Neuronal stem cell (in vitro differentiated cells): ENCODE measurements around the gene C19orf47. TPM values are rescaled to one million over a fixed set of nuclear protein-coding genes. Genes with fewer than 3 reads are reported as not detected.

Experiments used
- DNase-seq: peaks from one replicate; pipeline ENCODE4 v3.0.0-alpha.2; 2013; ENCODE audit warnings: low spot score
- H2AFZ ChIP-seq: one replicate; pipeline ENCODE4 v1.6.1; 2013; ENCODE audit warnings: mild to moderate bottlenecking, low read length, inconsistent platforms
- H2AK5ac ChIP-seq: 2 replicates; pipeline ENCODE4 v1.6.1; 2013; ENCODE audit warnings: low read depth, mild to moderate bottlenecking, inconsistent platforms, low read length, moderate library complexity, mixed read lengths
- H2BK120ac ChIP-seq: 2 replicates; pipeline ENCODE4 v1.6.1; 2013; ENCODE audit warnings: low read depth, mild to moderate bottlenecking, inconsistent platforms, low read length, moderate library complexity, mixed read lengths
- H2BK12ac ChIP-seq: one replicate; pipeline ENCODE4 v1.6.1; 2013; ENCODE audit warnings: low read length, inconsistent platforms
- H2BK15ac ChIP-seq: 2 replicates; pipeline ENCODE4 v1.6.1; 2013; ENCODE audit warnings: mild to moderate bottlenecking, low read length, inconsistent platforms, mixed read lengths
- H2BK5ac ChIP-seq: one replicate; pipeline ENCODE4 v1.6.1; 2013; ENCODE audit warnings: inconsistent platforms, mild to moderate bottlenecking, low read length, moderate library complexity
- H3K14ac ChIP-seq: one replicate; pipeline ENCODE4 v1.6.1; 2013; ENCODE audit warnings: low read length, inconsistent platforms
- H3K18ac ChIP-seq: 2 replicates; pipeline ENCODE4 v1.6.1; 2013; ENCODE audit warnings: low read length, inconsistent platforms
- H3K23ac ChIP-seq: 2 replicates; pipeline ENCODE4 v1.6.1; 2013; ENCODE audit warnings: low read depth, mild to moderate bottlenecking, mixed read lengths, low read length, inconsistent platforms; ENCODE audit not compliant: poor library complexity
- H3K27ac ChIP-seq: replicated peaks from 3 replicates; pipeline ENCODE4 v1.5.1; 2013; ENCODE audit warnings: low read length, inconsistent platforms
- H3K27me3 ChIP-seq, 3 experiments: 2 replicates each; pipeline ENCODE4 v1.6.1; 2013; ENCODE audit warnings: low read length in 3 of 3, mild to moderate bottlenecking in 2 of 3, inconsistent platforms in 1 of 3, low read depth in 1 of 3, mixed read lengths in 1 of 3, moderate library complexity in 1 of 3; ENCODE audit not compliant: control insufficient read depth in 3 of 3, insufficient read depth in 3 of 3
- H3K36me3 ChIP-seq, 2 donors: replicated peaks in 1 of 2; 2 replicates each; pipeline ENCODE4 v1.6.1; 2013; ENCODE audit warnings: low read length in 2 of 2; ENCODE audit not compliant: control insufficient read depth in 2 of 2, insufficient read depth in 2 of 2
- H3K4ac ChIP-seq: 2 replicates; pipeline ENCODE4 v1.6.1; 2013; ENCODE audit warnings: inconsistent platforms, mild to moderate bottlenecking, low read length, moderate library complexity
- H3K4me1 ChIP-seq, 2 donors: 1 replicate in 1 of 2; 2 replicates in 1 of 2; pipeline ENCODE4 v1.6.1; 2013; ENCODE audit warnings: low read length in 2 of 2, low read depth in 1 of 2; ENCODE audit not compliant: control insufficient read depth in 2 of 2, insufficient read depth in 1 of 2
- H3K4me2 ChIP-seq: one replicate; pipeline ENCODE4 v1.6.1; 2013; ENCODE audit warnings: mild to moderate bottlenecking, low read length, inconsistent platforms; ENCODE audit not compliant: insufficient read depth, poor library complexity, severe bottlenecking
- H3K4me3 ChIP-seq, 2 donors: 2 replicates each; pipeline ENCODE4 v1.5.1; 2013; ENCODE audit warnings: low read length in 2 of 2, mild to moderate bottlenecking in 2 of 2, inconsistent platforms in 1 of 2, moderate library complexity in 1 of 2
- H3K79me1 ChIP-seq: one replicate; pipeline ENCODE4 v1.6.1; 2013; ENCODE audit warnings: low read depth, mild to moderate bottlenecking, inconsistent platforms, low read length, moderate library complexity
- H3K9ac ChIP-seq: one replicate; pipeline ENCODE4 v1.6.1; 2013; ENCODE audit warnings: mild to moderate bottlenecking, low read depth, low read length, inconsistent platforms; ENCODE audit not compliant: poor library complexity
- H3K9me3 ChIP-seq, 2 donors: replicated peaks in 1 of 2; 2 replicates each; pipeline versions ENCODE3 to v1.6.1; 2013; ENCODE audit warnings: low read length in 2 of 2, mild to moderate bottlenecking in 2 of 2, inconsistent platforms in 1 of 2, low read depth in 1 of 2, mixed read lengths in 1 of 2, moderate library complexity in 1 of 2; ENCODE audit not compliant: control insufficient read depth in 2 of 2, insufficient read depth in 1 of 2
- H4K8ac ChIP-seq: one replicate; pipeline ENCODE4 v1.6.1; 2013; ENCODE audit warnings: low read depth, mild to moderate bottlenecking, inconsistent platforms, low read length, moderate library complexity
- H4K91ac ChIP-seq: one replicate; pipeline ENCODE4 v1.6.1; 2013; ENCODE audit warnings: low read length, low read depth, mild to moderate bottlenecking, inconsistent platforms; ENCODE audit not compliant: poor library complexity
- WGBS, 2 donors: extraction: QIAGEN DNeasy Blood & Tissue Kit; methylation state at CpG; one replicate each; pipeline ENCODE4 v1.1.7; 2013; ENCODE audit warnings: missing lambda C conversion rate in 2 of 2, mixed read lengths in 1 of 2; ENCODE audit not compliant: insufficient read length in 2 of 2, insufficient replicate concordance in 1 of 2; ENCODE audit errors: extremely low coverage in 2 of 2; 5-methylcytosine and 5-hydroxymethylcytosine counted together
- small RNA-seq: library from polyadenylated mRNA; stranded (forward); fragments of <200 nt; extraction: miRNeasy Mini kit (QIAGEN cat#:217004); gene quantifications from one replicate; pipeline ENCODE3, GENCODE V24; 2013; ENCODE audit not compliant: insufficient read depth

C19orf47 gene

GRCh38 chr19:40272261-40272660 lies 75.9 kb downstream of the C19orf47 start:
- H2BK12ac ChIP-seq = no peak overlapping the region
- H4K8ac ChIP-seq = no peak overlapping the region
- no peak overlapping the region for H2BK15ac ChIP-seq
- no peaks in the 10 kb centered on the region for H3K9me3 ChIP-seq
- no peak overlapping the region for H3K4me3 ChIP-seq
- peaks cover 7% of the 10 kb centered on the region in 2 donors for H3K4me1 ChIP-seq
- H2BK120ac ChIP-seq = no peak overlapping the region
- DNase-seq = no peak
- H3K9ac ChIP-seq = no peak overlapping the region
- peaks cover 20% of the 10 kb centered on the region for H3K79me1 ChIP-seq
- WGBS, 2 donors = no CpG with 5 or more reads among the region's 14 CpGs
- peaks cover 1 to 31% of the 10 kb centered on the region in 2 donors for H3K36me3 ChIP-seq
- H2AFZ ChIP-seq = no peak overlapping the region
- no peak overlapping the region for H3K4me2 ChIP-seq
- H3K23ac ChIP-seq = peak overlapping the region; percentile 1
- no peak overlapping the region for H2AK5ac ChIP-seq
- H3K27me3 ChIP-seq = no peaks in the 10 kb centered on the region
- H3K14ac ChIP-seq = no peak overlapping the region
- no peak overlapping the region for H4K91ac ChIP-seq
- H2BK5ac ChIP-seq = no peak overlapping the region
- H3K27ac ChIP-seq = no peak overlapping the region
- no peak overlapping the region for H3K18ac ChIP-seq
- no peak overlapping the region for H3K4ac ChIP-seq

- Histone ChIP-seq H3K18ac (no peak overlapping the region), H3K4me3 (no peak overlapping the region), H3K27ac (no peak overlapping the region), H2AFZ (no peak overlapping the region), H2BK12ac (no peak overlapping the region), H4K8ac (no peak overlapping the region), H3K79me1 (peaks cover 21% of the 10 kb centered on the region), H2BK15ac (no peak overlapping the region), H3K27me3 (no peaks in the 10 kb centered on the region), H2BK120ac (no peak overlapping the region), H3K9me3 (no peaks in the 10 kb centered on the region), H2BK5ac (no peak overlapping the region), H3K4me1 (peaks cover 7% of the 10 kb centered on the region in 2 donors), H3K4me2 (no peak overlapping the region), H3K36me3 (peaks cover 1 to 32% of the 10 kb centered on the region in 2 donors), H2AK5ac (no peak overlapping the region), H3K4ac (no peak overlapping the region), H4K91ac (no peak overlapping the region), H3K23ac (no peak overlapping the region), H3K14ac (no peak overlapping the region), H3K9ac (no peak overlapping the region)
- WGBS, 2 donors = no CpG with 5 or more reads among the region's 4 CpGs
- DNase-seq = no peak
Observed at GRCh38 chr19:40271706-40272105, 76.5 kb downstream of the C19orf47 start.

- DNase-seq = no peak
- Histone ChIP-seq H3K27ac (no peak overlapping the region), H3K27me3 (no peaks in the 10 kb centered on the region), H3K14ac (no peak overlapping the region), H3K36me3 (peaks cover 1 to 32% of the 10 kb centered on the region in 2 donors), H2BK12ac (no peak overlapping the region), H2BK15ac (no peak overlapping the region), H4K8ac (no peak overlapping the region), H2AFZ (no peak overlapping the region), H3K18ac (no peak overlapping the region), H2BK5ac (no peak overlapping the region), H3K4me3 (no peak overlapping the region), H3K4me2 (no peak overlapping the region), H2AK5ac (no peak overlapping the region), H3K4me1 (peaks cover 7% of the 10 kb centered on the region in 2 donors), H3K9me3 (no peaks in the 10 kb centered on the region), H3K4ac (no peak overlapping the region), H4K91ac (no peak overlapping the region), H3K79me1 (peaks cover 21% of the 10 kb centered on the region), H3K23ac (no peak overlapping the region), H2BK120ac (no peak overlapping the region), H3K9ac (no peak overlapping the region)
- no CpG with 5 or more reads among the region's 12 CpGs for WGBS, 2 donors
Observed at GRCh38 chr19:40270362-40271089, 77.7 kb downstream of the C19orf47 start.

Small RNAs within 50 kb of the gene (small RNA-seq; reads per million reads assigned to genes)
- gene MIR641 (190 reads per million, percentile 97 among the genes with 10 or more reads in this experiment), gene MIR6796 (2.8 reads per million), gene RF00019 (not detected), gene RNU6-945P (not detected)
